Astrocyte (in vitro differentiated cells and primary cell): ENCODE results near the gene UFSP1.

Experiments used
- CTCF ChIP-seq: IDR thresholded peaks from 2 replicates; pipeline ENCODE4 v1.5.1; 2011; ENCODE audit warnings: low read depth, mild to moderate bottlenecking, inconsistent platforms, low read length, moderate library complexity; ENCODE audit not compliant: insufficient read depth
- EZH2 ChIP-seq: IDR thresholded peaks from 2 replicates; pipeline ENCODE4 v1.6.1; 2012; ENCODE audit warnings: mild to moderate bottlenecking, low read length, inconsistent platforms; ENCODE audit not compliant: insufficient read depth

GRCh38 chr7:100867776-100868485, 21.6 kb downstream of the UFSP1 start:
- TF ChIP-seq EZH2 = no peak
- no peak for TF ChIP-seq CTCF
